ENCODE measurements around the gene COL8A1. TPM values are rescaled to one million over a fixed set of nuclear protein-coding genes. Genes with fewer than 3 reads are reported as not detected.

The COL8A1 gene
- total and polyA plus RNA-seq, 7 experiments from 2014 or later, result 0.13 to 0.24 (median 0.14) TPM; not detected in 3

GRCh38 chr3:99845999-99846398, 207.6 kb downstream of the COL8A1 start:
- Mint-ChIP-seq H3K4me3 (no peak overlapping the region), H3K4me1 (peaks cover 0 to 31% (median 9%) of the 10 kb centered on the region in 7 donors), H3K36me3 (peaks cover 0 to 7% (median 0%) of the 10 kb centered on the region in 5 donors), H3K9me3 (no peaks in the 10 kb centered on the region), H3K27ac (no peak overlapping the region), H3K27me3 (no peaks in the 10 kb centered on the region)
- ChIA-PET CTCF (no interaction called here), POLR2A (no interaction called here)
- no peak overlapping the region for H3K27ac ChIP-seq (ENCODE audit: low read depth, low read length)
- no peaks in the 10 kb centered on the region for H3K36me3 ChIP-seq (ENCODE audit: control insufficient read depth in 2 of 3, insufficient read depth in 3 of 3, low read length in 3 of 3)
- no peaks in the 10 kb centered on the region for H3K4me1 ChIP-seq (ENCODE audit: control insufficient read depth in 2 of 2, insufficient read depth in 2 of 2, low read length in 2 of 2)
- intact Hi-C loops (cut with micrococcal nuclease), result no loop called here
- H3K9me3 ChIP-seq (ENCODE audit: control insufficient read depth in 2 of 3, low read length in 3 of 3), result no peaks in the 10 kb centered on the region
- no peak overlapping the region for H3K4me3 ChIP-seq (ENCODE audit: low read length)
- DNase-seq (no peak), ATAC-seq (no peak)
- no peaks in the 10 kb centered on the region for H3K27me3 ChIP-seq (ENCODE audit: control insufficient read depth in 2 of 2, insufficient read depth in 2 of 2, low read length in 2 of 2)

- Histone ChIP-seq H3K9me3 (ENCODE audit: control insufficient read depth in 2 of 3, low read length in 3 of 3) (no peaks in the 10 kb centered on the region), H3K4me1 (ENCODE audit: control insufficient read depth in 2 of 2, insufficient read depth in 2 of 2, low read length in 2 of 2) (no peaks in the 10 kb centered on the region), H3K27ac (ENCODE audit: low read depth, low read length) (no peak overlapping the region), H3K4me3 (ENCODE audit: low read length) (no peak overlapping the region), H3K36me3 (ENCODE audit: control insufficient read depth in 2 of 3, insufficient read depth in 3 of 3, low read length in 3 of 3) (no peaks in the 10 kb centered on the region), H3K27me3 (ENCODE audit: control insufficient read depth in 2 of 2, insufficient read depth in 2 of 2, low read length in 2 of 2) (no peaks in the 10 kb centered on the region)
- intact Hi-C loops (cut with micrococcal nuclease), result no loop called here
- Mint-ChIP-seq H3K27ac (no peak overlapping the region), H3K4me3 (no peak overlapping the region), H3K36me3 (peaks cover 0 to 8% (median 0%) of the 10 kb centered on the region in 5 donors), H3K9me3 (no peaks in the 10 kb centered on the region), H3K27me3 (no peaks in the 10 kb centered on the region), H3K4me1 (peaks cover 0 to 31% (median 9%) of the 10 kb centered on the region in 7 donors)
- ChIA-PET POLR2A (no interaction called here), CTCF (interaction anchor here (0.6 kb wide), 2 partner anchors 15 to 36 kb away, joined by 3 read pairs; no protein-coding TSS in a partner anchor)
- no peak for DNase-seq
- ATAC-seq, result no peak
Observed at GRCh38 chr3:99846477-99847160, 208.2 kb downstream of the COL8A1 start.

DNA sequence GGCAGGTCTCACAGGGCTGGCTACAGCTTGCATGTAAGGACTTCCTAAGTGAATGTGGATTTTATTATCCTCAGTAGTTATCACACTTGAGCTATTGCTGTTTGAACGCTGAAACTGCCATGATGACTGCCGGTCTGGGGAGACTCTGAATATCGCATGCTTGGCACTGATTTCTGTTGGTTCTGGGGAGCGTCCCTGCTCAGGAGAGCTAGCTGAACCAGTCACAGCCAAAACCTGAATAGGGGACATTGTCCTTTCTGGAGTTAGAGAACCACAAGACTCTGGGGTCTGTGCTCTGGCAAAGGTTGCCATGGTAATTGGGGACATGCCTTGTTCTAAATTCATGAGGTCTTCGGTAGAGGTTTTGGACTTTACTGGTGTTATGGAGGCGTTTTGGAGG, 210.0 kb downstream of the COL8A1 start:
- ATAC-seq (no peak), DNase-seq (no peak)
- intact Hi-C loops (cut with micrococcal nuclease), result no loop called here
- Mint-ChIP-seq H3K4me1 (peaks cover 0 to 31% (median 6%) of the 10 kb centered on the region in 7 donors), H3K27ac (no peak overlapping the region), H3K36me3 (peaks cover 0 to 11% (median 0%) of the 10 kb centered on the region in 5 donors), H3K9me3 (no peaks in the 10 kb centered on the region), H3K4me3 (no peak overlapping the region), H3K27me3 (no peaks in the 10 kb centered on the region)
- Histone ChIP-seq H3K4me1 (ENCODE audit: control insufficient read depth in 2 of 2, insufficient read depth in 2 of 2, low read length in 2 of 2) (no peaks in the 10 kb centered on the region), H3K27me3 (ENCODE audit: control insufficient read depth in 2 of 2, insufficient read depth in 2 of 2, low read length in 2 of 2) (no peaks in the 10 kb centered on the region), H3K4me3 (ENCODE audit: low read length) (no peak overlapping the region), H3K36me3 (ENCODE audit: control insufficient read depth in 2 of 3, insufficient read depth in 3 of 3, low read length in 3 of 3) (no peaks in the 10 kb centered on the region), H3K9me3 (ENCODE audit: control insufficient read depth in 2 of 3, low read length in 3 of 3) (no peaks in the 10 kb centered on the region), H3K27ac (ENCODE audit: low read depth, low read length) (no peak overlapping the region)
- ChIA-PET POLR2A (interaction anchor here (0.7 kb wide), 1 partner anchor 17 kb away, joined by 3 read pairs; no protein-coding TSS in a partner anchor), CTCF (interaction anchor here (1.2 kb wide), 1 partner anchor 21 kb away, joined by 3 read pairs; no protein-coding TSS in a partner anchor)

Other genes with a start within 250 kb of the COL8A1 start
- 10 to 100 TPM; 14.9 to 47.7 (median 18.2) TPM for gene CMSS1, start 179.3 kb downstream of the COL8A1 start, total RNA-seq
- 10 to 100 TPM; 22.4 to 25.6 TPM for gene CMSS1, start 179.3 kb downstream of the COL8A1 start, polyA plus RNA-seq